A673 (cell line): ENCODE measurements around the gene TUBG2.

Source experiments
- EZH2 ChIP-seq: fragments of 200-600 bp; sonication (generic); IDR thresholded peaks from 2 replicates; pipeline ENCODE4 v1.6.1; 2017; ENCODE audit warnings: borderline replicate concordance, low read depth, mild to moderate bottlenecking, mixed read lengths, antibody characterized with exemption, low read length; ENCODE audit not compliant: poor library complexity, severe bottlenecking
- TF ChIP-seq, protein P1 (sequence below): fragments of 300-800, 200-600 bp; sonication (generic); conservative IDR thresholded peaks from 2 replicates; pipeline ENCODE4 v1.5.1; 2017; ENCODE audit warnings: low read depth, mild to moderate bottlenecking, antibody characterized with exemption, low read length, moderate library complexity, mixed read lengths

DNA sequence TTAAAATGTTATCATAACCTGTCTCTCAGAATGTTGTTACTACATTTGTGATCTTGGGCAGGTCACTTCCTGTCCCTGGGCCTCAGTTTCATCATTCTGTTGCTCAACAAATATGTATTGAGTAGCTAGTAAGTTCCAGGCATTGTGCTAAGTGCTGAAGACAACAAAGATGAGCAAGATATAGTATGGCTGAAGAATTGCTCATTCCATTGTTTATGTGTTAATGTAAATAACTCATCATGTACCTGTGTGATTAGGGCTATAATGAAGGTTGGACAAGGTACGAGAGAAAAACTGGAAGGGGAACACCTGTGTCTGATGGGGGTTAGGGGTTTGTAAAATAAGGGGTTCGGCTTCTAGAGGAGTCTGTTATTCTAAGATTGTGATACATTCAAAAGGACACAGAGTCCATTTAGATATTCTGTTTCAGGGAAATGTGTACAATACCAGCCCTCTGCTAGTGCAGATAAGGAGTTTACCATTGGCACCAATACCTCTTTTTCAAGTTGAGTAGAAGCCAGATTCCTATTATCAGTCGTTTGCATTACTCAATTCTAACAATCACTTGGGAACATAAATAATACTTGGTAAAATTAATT is 29.6 kb upstream of the TUBG2 start:
- TF ChIP-seq, protein P1, sequence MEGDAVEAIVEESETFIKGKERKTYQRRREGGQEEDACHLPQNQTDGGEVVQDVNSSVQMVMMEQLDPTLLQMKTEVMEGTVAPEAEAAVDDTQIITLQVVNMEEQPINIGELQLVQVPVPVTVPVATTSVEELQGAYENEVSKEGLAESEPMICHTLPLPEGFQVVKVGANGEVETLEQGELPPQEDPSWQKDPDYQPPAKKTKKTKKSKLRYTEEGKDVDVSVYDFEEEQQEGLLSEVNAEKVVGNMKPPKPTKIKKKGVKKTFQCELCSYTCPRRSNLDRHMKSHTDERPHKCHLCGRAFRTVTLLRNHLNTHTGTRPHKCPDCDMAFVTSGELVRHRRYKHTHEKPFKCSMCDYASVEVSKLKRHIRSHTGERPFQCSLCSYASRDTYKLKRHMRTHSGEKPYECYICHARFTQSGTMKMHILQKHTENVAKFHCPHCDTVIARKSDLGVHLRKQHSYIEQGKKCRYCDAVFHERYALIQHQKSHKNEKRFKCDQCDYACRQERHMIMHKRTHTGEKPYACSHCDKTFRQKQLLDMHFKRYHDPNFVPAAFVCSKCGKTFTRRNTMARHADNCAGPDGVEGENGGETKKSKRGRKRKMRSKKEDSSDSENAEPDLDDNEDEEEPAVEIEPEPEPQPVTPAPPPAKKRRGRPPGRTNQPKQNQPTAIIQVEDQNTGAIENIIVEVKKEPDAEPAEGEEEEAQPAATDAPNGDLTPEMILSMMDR: no peak
- no peak for TF ChIP-seq EZH2
